ENCODE data around the gene EXO5. TPM values are rescaled to one million over a fixed set of nuclear protein-coding genes. Genes with fewer than 3 reads are reported as not detected.

Gene EXO5
- total and polyA plus RNA-seq, 4 donors = 3.5 to 9.2 (median 5.4) TPM

- Histone ChIP-seq H3K4me3 (ENCODE audit: low read depth in 1 of 3, low read length in 3 of 3) (no peak overlapping the region), H3K36me3 (ENCODE audit: control insufficient read depth in 4 of 4, insufficient read depth in 3 of 4, low read depth in 1 of 4, low read length in 3 of 4) (no peaks in the 10 kb centered on the region), H3K27ac (ENCODE audit: low read depth in 1 of 2, low read length in 2 of 2) (no peak overlapping the region), H3K9me3 (ENCODE audit: control insufficient read depth in 4 of 4, low read length in 3 of 4) (no peaks in the 10 kb centered on the region), H3K4me1 (ENCODE audit: control insufficient read depth in 4 of 4, insufficient read depth in 4 of 4, low read length in 3 of 4) (no peaks in the 10 kb centered on the region), H3K27me3 (ENCODE audit: control insufficient read depth in 4 of 4, insufficient read depth in 4 of 4, low read length in 3 of 4) (no peaks in the 10 kb centered on the region), H3K9ac (ENCODE audit: low read depth in 1 of 2, low read length in 2 of 2) (no peak overlapping the region)
- DNase-seq (ENCODE audit: low spot score) = no peak
- WGBS = 84% methylated on average over 3 of the region's 3 CpGs
- TF ChIP-seq MAX (IDR thresholded peaks at IDR 0.05) = no peak
- TF ChIP-seq EGR1 (IDR thresholded peaks at IDR 0.05; ENCODE audit: low read depth in 2 of 2) = no peak
- TF ChIP-seq FOXA1 (IDR thresholded peaks at IDR 0.05) = no peak
- no peak for TF ChIP-seq FOXA2 (IDR thresholded peaks at IDR 0.05)
- TF ChIP-seq RAD21 (IDR thresholded peaks at IDR 0.05) = no peak
- TF ChIP-seq JUND (IDR thresholded peaks at IDR 0.05) = no peak
- TF ChIP-seq CTCF (IDR thresholded peaks at IDR 0.05; ENCODE audit: low read depth, low read length, missing input control) = no peak
Observed at GRCh38 chr1:40564506-40564905, 55.9 kb downstream of the EXO5 start.

GRCh38 chr1:40564913-40565312 is 56.3 kb downstream of the EXO5 start:
- 84% methylated on average over 3 of the region's 3 CpGs for WGBS

More at GRCh38 chr1:40564913-40565312, 56.3 kb downstream of the EXO5 start:
- Histone ChIP-seq H3K27ac (ENCODE audit: low read depth in 1 of 2, low read length in 2 of 2) (no peak overlapping the region), H3K27me3 (ENCODE audit: control insufficient read depth in 4 of 4, insufficient read depth in 4 of 4, low read length in 3 of 4) (no peaks in the 10 kb centered on the region), H3K9me3 (ENCODE audit: control insufficient read depth in 4 of 4, low read length in 3 of 4) (no peaks in the 10 kb centered on the region), H3K4me1 (ENCODE audit: control insufficient read depth in 4 of 4, insufficient read depth in 4 of 4, low read length in 3 of 4) (no peaks in the 10 kb centered on the region), H3K9ac (ENCODE audit: low read depth in 1 of 2, low read length in 2 of 2) (no peak overlapping the region), H3K4me3 (ENCODE audit: low read depth in 1 of 3, low read length in 3 of 3) (no peak overlapping the region), H3K36me3 (ENCODE audit: control insufficient read depth in 4 of 4, insufficient read depth in 3 of 4, low read depth in 1 of 4, low read length in 3 of 4) (no peaks in the 10 kb centered on the region)
- TF ChIP-seq EGR1 (IDR thresholded peaks at IDR 0.05; ENCODE audit: low read depth in 2 of 2) (no peak), RAD21 (IDR thresholded peaks at IDR 0.05) (no peak)
- no peak for DNase-seq (ENCODE audit: low spot score)

Small RNA genes within 50 kb of the gene (small RNA-seq; reads per million reads assigned to genes)
- gene AL356379.1 = not detected

Other genes with a start within 250 kb of the EXO5 start
- under 1 TPM; 0.19 to 0.75 TPM for gene COL9A2, start 191.5 kb upstream of the EXO5 start, total RNA-seq
- gene COL9A2, start 191.5 kb upstream of the EXO5 start, polyA plus RNA-seq = under 1 TPM; 0.22 to 0.46 TPM
- 10 to 100 TPM; 20.0 to 36.8 TPM for gene SMAP2, start 135.0 kb upstream of the EXO5 start, total RNA-seq
- 10 to 100 TPM; 25.5 to 34.1 TPM for gene SMAP2, start 135.0 kb upstream of the EXO5 start, polyA plus RNA-seq
- under 1 TPM; 0.79 to 0.92 TPM for gene ZFP69B, start 58.3 kb upstream of the EXO5 start, total RNA-seq
- gene ZFP69B, start 58.3 kb upstream of the EXO5 start, polyA plus RNA-seq = under 1 TPM; 0.19 to 0.45 TPM
- gene ZFP69, start 31.5 kb upstream of the EXO5 start, total RNA-seq = 1 to 10 TPM; 1.3 to 1.9 TPM
- gene ZFP69, start 31.5 kb upstream of the EXO5 start, polyA plus RNA-seq = 1 to 10 TPM in 1 of 2 donors, under 1 TPM in 1; 0.96 to 1.2 TPM
- 10 to 100 TPM in 1 of 2 donors, 1 to 10 TPM in 1; 8.5 to 17.1 TPM for gene ZNF684, start 22.9 kb downstream of the EXO5 start, total RNA-seq
- gene ZNF684, start 22.9 kb downstream of the EXO5 start, polyA plus RNA-seq = 10 to 100 TPM in 1 of 2 donors, 1 to 10 TPM in 1; 7.6 to 11.9 TPM
- 1 to 10 TPM; 1.0 to 2.2 TPM for gene RIMS3, start 156.9 kb downstream of the EXO5 start, total RNA-seq
- gene RIMS3, start 156.9 kb downstream of the EXO5 start, polyA plus RNA-seq = under 1 TPM; 0.22 to 0.53 TPM
- gene NFYC, start 182.9 kb downstream of the EXO5 start, total RNA-seq = 10 to 100 TPM; 27.4 to 28.1 TPM
- 10 to 100 TPM; 18.3 to 26.3 TPM for gene NFYC, start 182.9 kb downstream of the EXO5 start, polyA plus RNA-seq

Measured in liver (tissue), 10 donors.